HS-5 (cell line): ENCODE measurements around the gene HID1.
"Not testable (repeated sequence)": the region's sequence is repeated elsewhere in the genome, so short reads cannot be mapped to it uniquely, and the experiment has no call there.

Experiments used
- DNase-seq: peaks from one replicate; pipeline ENCODE4 v3.0.0-alpha.2; 2012; ENCODE audit warnings: low read depth

Gene HID1

GRCh38 chr17:74972107-74972972 lies at the start of gene HID1:
Gene HID1, minus strand, starts transcription at chr17:74972759. Its CDS starts 103 bp downstream, at chr17:74972656.
- DNase-seq, result no peak

- DNase-seq, result no peak
These were observed 48.0 kb upstream of the HID1 start for GRCh38 chr17:75020331-75021110.

GRCh38 chr17:75019710-75020109 lies 47.2 kb upstream of the HID1 start:
- no peak for DNase-seq

- no peak for DNase-seq
These were observed 46.6 kb upstream of the HID1 start for GRCh38 chr17:75019146-75019545.

- no peak for DNase-seq
These were observed 40.6 kb upstream of the HID1 start for GRCh38 chr17:75013092-75013559.

GRCh38 chr17:75012346-75013091 lies 40.0 kb upstream of the HID1 start, which contains the start of gene MRPL58:
Gene MRPL58, plus strand, starts transcription at chr17:75012670. Its CDS starts 17 bp downstream, at chr17:75012687.
- DNase-seq, result peak; percentile 49

GRCh38 chr17:75012096-75012345 lies 39.5 kb upstream of the HID1 start:
- DNase-seq, result no peak

- DNase-seq, result no peak
These were observed 39.0 kb upstream of the HID1 start for GRCh38 chr17:75011401-75012095.

- DNase-seq, result no peak
These were observed 38.3 kb upstream of the HID1 start for GRCh38 chr17:75010683-75011400.

GRCh38 chr17:75009139-75009724 lies 36.7 kb upstream of the HID1 start:
- DNase-seq, result no peak

- DNase-seq, result no peak
These were observed 35.8 kb upstream of the HID1 start for GRCh38 chr17:75008373-75008772.

- no peak for DNase-seq
These were observed 34.1 kb upstream of the HID1 start for GRCh38 chr17:75006653-75007052.

GRCh38 chr17:75006084-75006483 lies 33.5 kb upstream of the HID1 start:
- not testable (repeated sequence) for DNase-seq

GRCh38 chr17:75005291-75005690 lies 32.7 kb upstream of the HID1 start:
- DNase-seq, result no peak

GRCh38 chr17:75004371-75004770 lies 31.8 kb upstream of the HID1 start:
- no peak for DNase-seq

GRCh38 chr17:75003957-75004355 lies 31.4 kb upstream of the HID1 start:
- no peak for DNase-seq

GRCh38 chr17:75003070-75003956 lies 30.8 kb upstream of the HID1 start:
- no peak for DNase-seq

GRCh38 chr17:75001915-75002843 lies 29.6 kb upstream of the HID1 start:
- no peak for DNase-seq

GRCh38 chr17:74999523-74999922 lies 27.0 kb upstream of the HID1 start:
- DNase-seq, result no peak
